Upper lobe of left lung (tissue), 4 donors: ENCODE data around the gene SVEP1.

ENCODE experiments used
- POLR2A ChIP-seq, 4 donors: fragments of 450-650 bp; IDR thresholded peaks; one replicate each; pipeline ENCODE4 v1.5.1; 2016 to 2017; ENCODE audit warnings: antibody characterized with exemption in 4 of 4, mild to moderate bottlenecking in 2 of 4
- TF ChIP-seq, protein P1 (sequence below), 6 experiments: fragments of 450-650 bp in 4 of 6; fragments of 200-600 bp in 2 of 6; sonication (generic) in 2 of 6; IDR thresholded peaks; one replicate each; pipeline ENCODE4 v1.5.1; 2016 to 2019; ENCODE audit warnings: antibody characterized with exemption in 6 of 6

GRCh38 chr9:110343551-110343950 lies 236.0 kb downstream of the SVEP1 start:
- TF ChIP-seq, protein P1, sequence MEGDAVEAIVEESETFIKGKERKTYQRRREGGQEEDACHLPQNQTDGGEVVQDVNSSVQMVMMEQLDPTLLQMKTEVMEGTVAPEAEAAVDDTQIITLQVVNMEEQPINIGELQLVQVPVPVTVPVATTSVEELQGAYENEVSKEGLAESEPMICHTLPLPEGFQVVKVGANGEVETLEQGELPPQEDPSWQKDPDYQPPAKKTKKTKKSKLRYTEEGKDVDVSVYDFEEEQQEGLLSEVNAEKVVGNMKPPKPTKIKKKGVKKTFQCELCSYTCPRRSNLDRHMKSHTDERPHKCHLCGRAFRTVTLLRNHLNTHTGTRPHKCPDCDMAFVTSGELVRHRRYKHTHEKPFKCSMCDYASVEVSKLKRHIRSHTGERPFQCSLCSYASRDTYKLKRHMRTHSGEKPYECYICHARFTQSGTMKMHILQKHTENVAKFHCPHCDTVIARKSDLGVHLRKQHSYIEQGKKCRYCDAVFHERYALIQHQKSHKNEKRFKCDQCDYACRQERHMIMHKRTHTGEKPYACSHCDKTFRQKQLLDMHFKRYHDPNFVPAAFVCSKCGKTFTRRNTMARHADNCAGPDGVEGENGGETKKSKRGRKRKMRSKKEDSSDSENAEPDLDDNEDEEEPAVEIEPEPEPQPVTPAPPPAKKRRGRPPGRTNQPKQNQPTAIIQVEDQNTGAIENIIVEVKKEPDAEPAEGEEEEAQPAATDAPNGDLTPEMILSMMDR (IDR thresholded peaks at IDR 0.05), result no peak
- no peak for TF ChIP-seq POLR2A (IDR thresholded peaks at IDR 0.05)
